Kidney (tissue), 14 donors: ENCODE measurements around the gene KCNIP1. TPM values are rescaled to one million over a fixed set of nuclear protein-coding genes. Genes with fewer than 3 reads are reported as not detected.
A peak's percentile ranks its signal among the peaks of the same experiment; 100 is the strongest.

ENCODE experiments used
- DNase-seq, 5 donors: peaks; one replicate each; pipeline ENCODE4 v3.0.0-alpha.2; 2013 to 2020
- FAIRE-seq: peaks from 2 replicates; lab custom pipeline; 2012; peaks lifted over from hg19 to GRCh38; lab: Jason Lieb, UNC
- H3K27ac ChIP-seq, 2 donors: one replicate each; pipeline ENCODE4 v1.7.0; 2013; ENCODE audit warnings: low read depth in 2 of 2, low read length in 2 of 2, inconsistent platforms in 1 of 2
- H3K27me3 ChIP-seq: one replicate; pipeline ENCODE4 v1.7.1; 2013; ENCODE audit warnings: low read length, inconsistent platforms; ENCODE audit not compliant: control insufficient read depth, insufficient read depth
- H3K36me3 ChIP-seq, 3 donors: one replicate each; pipeline versions ENCODE4 v1.7.0 to v1.7.1; 2013; ENCODE audit warnings: low read length in 3 of 3, control low read depth in 1 of 3, inconsistent platforms in 1 of 3; ENCODE audit not compliant: insufficient read depth in 3 of 3, control insufficient read depth in 2 of 3
- H3K4me1 ChIP-seq, 3 donors: one replicate each; pipeline versions ENCODE4 v1.7.0 to v1.7.1; 2013; ENCODE audit warnings: low read length in 3 of 3, inconsistent platforms in 1 of 3, low read depth in 1 of 3; ENCODE audit not compliant: control insufficient read depth in 2 of 3, insufficient read depth in 2 of 3
- H3K4me3 ChIP-seq, 3 donors: one replicate each; pipeline versions ENCODE4 v1.7.0 to v1.8.1; 2013; ENCODE audit warnings: low read length in 3 of 3, control low read depth in 1 of 3, inconsistent platforms in 1 of 3
- H3K9ac ChIP-seq, 3 donors: one replicate each; pipeline versions ENCODE4 v1.7.0 to v1.7.1; 2013; ENCODE audit warnings: low read length in 3 of 3, control low read depth in 1 of 3, inconsistent platforms in 1 of 3
- H3K9me3 ChIP-seq, 3 donors: one replicate each; pipeline versions ENCODE4 v1.7.0 to v1.7.1; 2013; ENCODE audit warnings: low read length in 3 of 3, control low read depth in 1 of 3, inconsistent platforms in 1 of 3; ENCODE audit not compliant: control insufficient read depth in 2 of 3, insufficient read depth in 1 of 3
- intact Hi-C: fragments of 100-400 bp; cut with DNase I; formaldehyde crosslinking; loops from one replicate; pipeline ENCODE4 v1.11.1; 2022
- polyA plus RNA-seq: library from polyadenylated mRNA; stranded (reverse); fragments of 350-450 nt; fragmentation: Illumina TruSeq; extraction: RNeasy Lipid Tissue Mini Kit (QIAGEN cat#74804); gene quantifications from one replicate; pipeline ENCODE4 v1.2.3, GENCODE V29; 2014; ENCODE audit warnings: low read depth, low replicate concordance; ENCODE audit not compliant: insufficient read depth
- total RNA-seq: library from RNA; stranded (reverse); fragmentation: NEBNext Ultra II Directional; extraction: Animal tissue kit (Norgen Biotek cat#: 25700); gene quantifications from one replicate; pipeline ENCODE4 v1.2.1, GENCODE V29; 2021
- TF ChIP-seq, protein P1 (sequence below): IDR thresholded peaks from 3 replicates; pipeline ENCODE4 v1.5.1; 2012; ENCODE audit warnings: mild to moderate bottlenecking, moderate library complexity, borderline replicate concordance; ENCODE audit not compliant: insufficient read depth; ENCODE audit errors: extremely low read depth
- donor health status: control.
- donor health status: control.
- donor health status: control.
- donor health status: control.
- donor health status: control.
- donor health status: DM: yes; HTN: yes; CAD: no.
- donor health status: Normal renal cell carcinoma (clear cell type).

Gene KCNIP1
- total and polyA plus RNA-seq, 2 donors from 2014 or later: 1.8 to 3.1 TPM

DNA sequence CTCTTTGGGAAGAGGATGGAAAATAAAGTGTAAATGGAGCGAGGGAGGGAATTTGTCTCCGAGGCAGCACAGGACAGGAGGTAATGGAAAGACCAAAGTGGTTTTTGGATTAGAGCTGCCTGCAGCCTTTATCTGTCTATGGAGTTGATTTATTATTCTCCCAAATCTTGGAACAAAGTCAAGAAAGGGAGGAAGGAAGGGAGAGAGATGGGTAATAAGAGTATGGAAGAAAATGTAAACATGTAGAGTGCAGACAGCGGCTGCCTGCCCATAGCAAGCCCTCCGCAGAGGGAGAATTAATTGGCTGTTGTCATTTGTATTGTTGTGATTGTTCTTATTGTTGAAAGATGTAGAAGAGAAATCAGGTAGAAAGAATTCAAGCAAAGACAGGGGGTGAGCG, 15.7 kb downstream of the KCNIP1 start:
- FAIRE-seq (no peak), DNase-seq (peak in 1 of 5 donors; percentile 50)
- TF ChIP-seq, protein P1, sequence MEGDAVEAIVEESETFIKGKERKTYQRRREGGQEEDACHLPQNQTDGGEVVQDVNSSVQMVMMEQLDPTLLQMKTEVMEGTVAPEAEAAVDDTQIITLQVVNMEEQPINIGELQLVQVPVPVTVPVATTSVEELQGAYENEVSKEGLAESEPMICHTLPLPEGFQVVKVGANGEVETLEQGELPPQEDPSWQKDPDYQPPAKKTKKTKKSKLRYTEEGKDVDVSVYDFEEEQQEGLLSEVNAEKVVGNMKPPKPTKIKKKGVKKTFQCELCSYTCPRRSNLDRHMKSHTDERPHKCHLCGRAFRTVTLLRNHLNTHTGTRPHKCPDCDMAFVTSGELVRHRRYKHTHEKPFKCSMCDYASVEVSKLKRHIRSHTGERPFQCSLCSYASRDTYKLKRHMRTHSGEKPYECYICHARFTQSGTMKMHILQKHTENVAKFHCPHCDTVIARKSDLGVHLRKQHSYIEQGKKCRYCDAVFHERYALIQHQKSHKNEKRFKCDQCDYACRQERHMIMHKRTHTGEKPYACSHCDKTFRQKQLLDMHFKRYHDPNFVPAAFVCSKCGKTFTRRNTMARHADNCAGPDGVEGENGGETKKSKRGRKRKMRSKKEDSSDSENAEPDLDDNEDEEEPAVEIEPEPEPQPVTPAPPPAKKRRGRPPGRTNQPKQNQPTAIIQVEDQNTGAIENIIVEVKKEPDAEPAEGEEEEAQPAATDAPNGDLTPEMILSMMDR: no peak
- no peaks in the 10 kb centered on the region for H3K4me1 ChIP-seq
- H3K4me3 ChIP-seq: no peak overlapping the region
- H3K9me3 ChIP-seq: no peaks in the 10 kb centered on the region
- no peaks in the 10 kb centered on the region for H3K36me3 ChIP-seq
- intact Hi-C loops: no loop called here
- no peak overlapping the region for H3K27ac ChIP-seq
- H3K9ac ChIP-seq: no peak overlapping the region
- H3K27me3 ChIP-seq: no peaks in the 10 kb centered on the region

DNA sequence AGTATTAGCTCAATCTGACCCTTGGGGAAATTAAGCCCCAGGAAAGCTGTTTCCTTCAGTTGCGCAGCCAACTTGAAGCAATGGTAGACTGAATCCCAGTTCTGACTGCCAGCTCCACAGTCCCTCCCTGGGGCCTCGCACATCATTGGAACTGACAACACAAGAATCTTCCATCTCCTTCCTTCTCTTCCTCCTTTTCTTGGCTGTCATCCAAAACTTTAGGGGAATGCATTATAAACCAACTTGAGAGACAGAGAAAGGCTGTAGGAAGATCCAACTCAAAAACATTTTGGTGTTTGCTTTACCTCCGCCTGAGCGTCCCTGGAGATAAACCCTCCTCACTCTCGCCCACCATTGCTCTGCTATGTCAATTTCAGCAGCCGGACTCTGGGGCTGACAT, 16.6 kb downstream of the KCNIP1 start:
- DNase-seq (peak in 1 of 5 donors; percentile 72), FAIRE-seq (no peak)
- Histone ChIP-seq H3K9ac (no peak overlapping the region), H3K4me1 (no peaks in the 10 kb centered on the region), H3K4me3 (no peak overlapping the region), H3K27ac (no peak overlapping the region), H3K27me3 (no peaks in the 10 kb centered on the region), H3K36me3 (no peaks in the 10 kb centered on the region), H3K9me3 (no peaks in the 10 kb centered on the region)
- TF ChIP-seq, protein P1: no peak
- intact Hi-C loops: no loop called here

DNA sequence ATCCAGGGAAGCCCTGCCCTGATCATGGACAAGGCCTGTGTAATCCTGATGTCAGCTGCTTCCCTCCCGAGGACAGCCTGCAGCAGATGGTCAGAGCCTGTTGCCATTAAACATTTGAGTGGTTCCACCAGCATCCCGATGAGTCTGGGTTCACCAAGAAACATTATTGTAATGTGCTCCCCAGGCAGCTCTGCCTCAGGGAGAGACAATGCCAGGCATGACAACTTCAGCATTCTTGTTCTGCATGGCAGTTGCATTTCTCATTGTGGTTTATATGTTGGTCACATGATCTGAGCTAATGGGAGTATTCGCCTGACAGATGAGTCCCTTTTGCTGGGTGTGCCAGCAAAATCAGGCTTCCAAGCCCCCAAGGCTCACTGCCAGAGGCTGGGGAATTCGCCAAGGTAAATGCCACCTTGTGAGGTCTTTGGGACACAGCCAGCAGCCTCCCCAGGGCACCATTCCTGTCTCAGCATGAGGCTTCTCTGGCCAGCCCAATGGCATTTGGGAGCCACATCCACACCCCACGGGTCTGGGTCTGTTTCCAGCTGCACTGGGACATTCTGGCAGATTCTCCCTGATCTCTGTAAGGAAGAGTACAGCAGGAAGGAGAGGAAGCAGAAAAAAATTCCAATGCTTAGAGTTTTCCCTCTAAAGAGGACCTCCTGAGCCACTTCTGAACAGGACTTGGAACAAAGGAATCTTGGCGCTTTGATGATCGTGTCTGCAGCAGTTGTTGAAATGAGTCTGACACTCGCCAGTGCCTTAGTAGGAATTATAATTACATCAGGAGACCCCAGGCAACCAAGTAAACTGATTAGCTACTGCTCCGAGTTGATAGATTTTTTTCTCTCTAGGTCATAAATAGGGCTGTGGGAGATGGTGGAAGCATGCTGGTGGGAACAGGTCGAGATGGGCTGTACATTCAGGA, 18.7 kb downstream of the KCNIP1 start:
- H3K9ac ChIP-seq: no peak overlapping the region
- H3K4me3 ChIP-seq: no peak overlapping the region
- FAIRE-seq: no peak
- H3K9me3 ChIP-seq: no peaks in the 10 kb centered on the region
- H3K27me3 ChIP-seq: no peaks in the 10 kb centered on the region
- no peak overlapping the region for H3K27ac ChIP-seq
- intact Hi-C loops: no loop called here
- no peaks in the 10 kb centered on the region for H3K36me3 ChIP-seq
- peak in 1 of 5 donors; percentile 22 for DNase-seq
- H3K4me1 ChIP-seq: no peaks in the 10 kb centered on the region
- TF ChIP-seq, protein P1: no peak
